Measurements from ENCODE around the gene CENPP. TPM values are rescaled to one million over a fixed set of nuclear protein-coding genes. Genes with fewer than 3 reads are reported as not detected.
A peak's percentile ranks its signal among the peaks of the same experiment; 100 is the strongest.

The CENPP gene
- 0.90 and 3.6 TPM in 2 replicates for total RNA-seq (2014; rRNA removed; shearing (Covaris generic); ENCODE audit: low replicate concordance)

GRCh38 chr9:92325269-92325990 is at the start of gene CENPP, which contains the start of gene NOL8:
Gene CENPP (plus strand): TSS chr9:92325953.
Gene NOL8 (minus strand): TSS chr9:92325350. CDS start chr9:92324161, 1,189 bp downstream.
- DNase-seq (ENCODE audit: low read depth), result peak; percentile 94
- in situ Hi-C loops (cut with HindIII; ENCODE audit: low pct_unique_long_range_greater_than_20kb, low sequenced_read_pairs), result no loop called here

- in situ Hi-C loops (cut with HindIII; ENCODE audit: low pct_unique_long_range_greater_than_20kb, low sequenced_read_pairs), result no loop called here
- DNase-seq (ENCODE audit: low read depth), result no peak
Measured at GRCh38 chr9:92276331-92277032, 49.3 kb upstream of the CENPP start.

GRCh38 chr9:92278110-92278509 is 47.6 kb upstream of the CENPP start:
- no peak for DNase-seq (ENCODE audit: low read depth)
- in situ Hi-C loops (cut with HindIII; ENCODE audit: low pct_unique_long_range_greater_than_20kb, low sequenced_read_pairs), result no loop called here

DNA sequence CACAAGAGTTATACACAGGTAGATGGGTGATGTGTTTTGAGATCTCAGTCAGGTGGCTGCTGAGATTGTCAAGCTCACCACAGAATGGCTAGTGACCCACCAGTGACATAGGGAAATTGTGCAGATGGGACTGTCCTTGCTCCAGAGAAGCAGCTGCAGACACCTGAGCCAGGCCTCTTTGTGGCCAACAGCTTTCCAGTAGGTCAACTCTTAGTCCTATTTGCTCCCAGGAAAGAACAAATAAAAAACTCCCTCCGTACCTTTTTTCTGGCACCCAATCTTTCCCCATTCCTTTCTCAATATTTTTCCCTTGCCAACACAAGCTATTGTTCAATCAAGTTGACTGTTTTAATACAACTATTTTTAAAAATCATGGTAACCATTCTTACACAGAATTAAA is 46.5 kb upstream of the CENPP start:
- no peak for DNase-seq (ENCODE audit: low read depth)
- in situ Hi-C loops (cut with HindIII; ENCODE audit: low pct_unique_long_range_greater_than_20kb, low sequenced_read_pairs), result no loop called here

- DNase-seq (ENCODE audit: low read depth), result no peak
- in situ Hi-C loops (cut with HindIII; ENCODE audit: low pct_unique_long_range_greater_than_20kb, low sequenced_read_pairs), result no loop called here
Measured at GRCh38 chr9:92289708-92290390, 35.9 kb upstream of the CENPP start.

GRCh38 chr9:92290785-92291429 is 34.8 kb upstream of the CENPP start:
- no peak for DNase-seq (ENCODE audit: low read depth)
- in situ Hi-C loops (cut with HindIII; ENCODE audit: low pct_unique_long_range_greater_than_20kb, low sequenced_read_pairs), result no loop called here

DNA sequence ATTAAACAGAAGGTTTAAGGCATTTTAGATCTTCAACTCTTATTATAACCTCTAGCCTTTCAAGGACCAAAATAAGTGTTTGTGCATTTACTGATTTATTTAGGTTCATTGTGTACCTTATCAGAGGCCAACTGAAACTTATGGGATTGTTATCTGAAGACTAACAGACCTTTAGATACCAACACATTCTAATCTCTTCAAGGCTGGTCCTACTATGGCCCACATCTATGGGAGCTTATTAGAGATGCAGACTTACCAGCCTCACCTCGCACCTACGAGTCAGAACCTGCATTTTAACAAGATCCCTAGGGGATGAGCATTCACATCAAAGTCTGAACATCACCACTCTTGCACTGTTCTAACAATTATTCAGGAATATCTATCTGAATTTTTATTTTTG is 34.2 kb upstream of the CENPP start:
- in situ Hi-C loops (cut with HindIII; ENCODE audit: low pct_unique_long_range_greater_than_20kb, low sequenced_read_pairs), result no loop called here
- no peak for DNase-seq (ENCODE audit: low read depth)

DNA sequence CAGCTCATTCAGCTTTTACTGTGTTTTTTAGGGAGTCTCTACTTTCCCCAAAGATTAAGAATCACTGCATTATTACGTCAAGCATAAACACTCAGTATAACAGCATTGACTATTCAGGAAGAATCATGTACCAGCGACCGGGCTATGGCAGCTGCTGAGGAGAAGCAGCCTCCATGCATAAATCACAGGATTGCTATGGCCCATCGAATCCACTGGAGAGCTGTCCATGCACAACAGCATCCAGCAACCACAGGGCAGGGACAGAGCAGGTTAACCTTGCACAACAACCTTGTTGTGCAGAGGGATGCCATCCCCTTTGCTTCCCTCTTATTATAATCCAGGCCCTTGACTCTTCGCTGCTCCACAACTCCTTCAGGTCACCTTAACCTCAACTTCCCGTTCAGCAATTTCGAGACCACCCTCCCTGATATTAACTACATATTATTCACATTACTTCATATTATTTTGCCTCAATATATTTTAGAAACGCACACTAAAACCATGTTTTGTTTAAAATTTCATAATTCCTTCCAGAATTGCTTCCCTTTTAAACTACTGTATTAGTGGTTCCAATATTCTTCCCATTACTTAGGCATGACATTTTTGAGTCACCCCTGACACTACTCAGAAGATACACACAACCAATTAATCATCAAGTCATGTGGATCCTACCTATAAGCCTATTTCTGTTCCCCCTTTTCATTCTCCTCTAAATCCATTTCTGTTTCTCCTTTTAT is 33.2 kb upstream of the CENPP start:
- DNase-seq (ENCODE audit: low read depth), result no peak
- in situ Hi-C loops (cut with HindIII; ENCODE audit: low pct_unique_long_range_greater_than_20kb, low sequenced_read_pairs), result no loop called here

DNA sequence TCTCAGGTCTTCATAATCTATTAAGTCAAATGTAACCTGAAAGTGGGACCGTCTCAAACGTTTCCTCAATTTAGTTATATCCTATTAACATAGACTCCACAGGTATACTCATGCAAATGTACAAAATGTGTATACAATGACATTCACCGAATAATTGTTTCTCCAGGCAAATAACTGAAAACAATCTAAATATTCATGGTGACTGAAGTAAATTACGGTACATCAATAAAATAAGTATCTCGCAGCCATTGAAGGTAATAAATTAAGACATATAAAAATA is 32.7 kb upstream of the CENPP start:
- in situ Hi-C loops (cut with HindIII; ENCODE audit: low pct_unique_long_range_greater_than_20kb, low sequenced_read_pairs), result no loop called here

DNA sequence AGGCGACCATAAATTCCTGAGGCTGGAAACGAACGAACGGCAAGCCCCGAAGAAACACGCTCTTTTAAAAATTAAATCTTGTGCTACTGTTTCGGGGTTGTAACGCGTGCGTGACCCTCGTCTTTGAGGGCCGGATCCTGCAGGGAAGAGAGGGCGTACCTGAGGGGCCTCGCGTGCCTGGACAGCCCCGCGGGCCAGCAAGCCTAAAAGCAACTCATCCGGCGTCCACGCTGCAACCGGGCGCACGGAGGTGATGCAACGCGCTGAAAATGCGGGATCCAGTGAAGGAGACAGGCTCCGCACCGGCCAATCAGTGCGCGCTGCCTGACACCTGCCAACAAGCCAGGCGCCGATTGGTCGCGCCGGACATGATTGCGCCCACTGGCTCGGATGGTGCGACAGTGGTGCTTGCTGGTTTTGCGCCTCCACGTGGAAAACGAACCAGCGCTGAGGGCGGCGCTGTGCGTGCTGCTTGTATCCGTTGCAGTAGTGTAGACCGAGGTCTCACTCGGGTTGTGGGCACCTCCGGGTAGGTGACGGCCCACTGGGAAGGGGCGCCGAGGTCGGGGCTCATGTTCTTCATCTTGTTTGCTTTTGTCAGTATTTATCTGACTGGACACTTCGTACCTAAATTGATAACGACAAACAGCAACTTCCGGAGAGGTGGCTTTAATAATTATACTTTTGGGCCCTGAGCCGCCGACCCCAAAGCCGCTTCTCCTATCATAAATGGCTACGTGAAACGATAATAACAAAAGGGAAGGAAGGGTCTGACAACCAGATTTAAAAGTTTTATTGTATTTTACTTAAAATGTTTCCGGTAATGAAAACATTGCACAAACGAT is 32.1 kb upstream of the CENPP start, which contains the start of gene IARS1:
TSS of gene IARS1 (minus strand) at position 246 of the 845 bp plus-strand sequence. CDS start 4,278 bp downstream, outside the sequence.
- peak; percentile 96 for DNase-seq (ENCODE audit: low read depth)

More for the DNA sequence above, 32.7 kb upstream of the CENPP start:
- DNase-seq (ENCODE audit: low read depth), result no peak

DNA sequence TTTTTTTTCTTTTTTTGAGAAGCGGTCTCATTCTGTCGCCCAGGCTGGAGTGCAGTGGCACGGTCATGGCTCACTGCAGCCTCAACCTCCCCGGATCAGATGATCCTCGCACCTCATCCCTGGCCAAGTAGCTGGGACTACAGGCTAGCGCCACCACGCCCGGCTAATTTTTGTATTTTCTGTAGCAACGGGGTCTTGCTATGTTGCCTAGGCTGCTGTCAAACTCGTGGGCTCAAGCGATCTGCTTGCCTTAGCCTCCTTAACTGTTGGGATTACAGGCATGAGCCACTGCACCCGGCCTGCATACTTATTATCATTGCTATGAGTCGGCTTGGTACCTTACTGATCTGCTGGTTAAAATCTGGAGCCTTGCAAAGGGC is 31.5 kb upstream of the CENPP start:
- in situ Hi-C loops (cut with HindIII; ENCODE audit: low pct_unique_long_range_greater_than_20kb, low sequenced_read_pairs), result no loop called here
- DNase-seq (ENCODE audit: low read depth), result peak; percentile 44

More for the DNA sequence above, 32.1 kb upstream of the CENPP start, which contains the start of gene IARS1:
- in situ Hi-C loops (cut with HindIII; ENCODE audit: low pct_unique_long_range_greater_than_20kb, low sequenced_read_pairs), result no loop called here

DNA sequence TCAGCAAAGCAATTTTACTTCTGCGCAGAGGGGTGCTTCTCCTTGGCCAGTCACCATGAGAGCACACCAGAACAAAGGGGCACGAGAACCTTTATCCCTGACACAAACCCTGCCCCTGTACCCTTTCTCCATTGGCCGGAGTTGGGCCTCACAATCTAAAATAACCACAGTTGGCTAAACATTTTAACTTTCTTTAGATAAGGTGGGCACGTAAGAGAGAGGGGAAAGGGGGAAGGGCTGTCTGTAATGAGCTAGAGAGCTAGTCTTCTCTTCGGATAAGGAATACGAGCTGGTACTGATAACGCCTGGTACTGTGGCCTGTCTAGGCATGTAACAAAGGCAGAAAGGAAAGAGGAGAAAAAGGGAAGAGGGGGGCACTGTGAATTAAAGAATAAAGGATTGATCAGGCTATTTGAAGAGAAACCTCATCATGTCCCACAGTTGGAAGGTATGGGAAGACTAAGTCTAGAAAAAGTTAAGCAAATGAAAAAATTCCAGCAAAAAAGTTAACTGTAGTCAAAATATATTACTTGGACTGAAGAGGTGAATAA is 30.4 kb upstream of the CENPP start:
- in situ Hi-C loops (cut with HindIII; ENCODE audit: low pct_unique_long_range_greater_than_20kb, low sequenced_read_pairs), result no loop called here
- no peak for DNase-seq (ENCODE audit: low read depth)

DNA sequence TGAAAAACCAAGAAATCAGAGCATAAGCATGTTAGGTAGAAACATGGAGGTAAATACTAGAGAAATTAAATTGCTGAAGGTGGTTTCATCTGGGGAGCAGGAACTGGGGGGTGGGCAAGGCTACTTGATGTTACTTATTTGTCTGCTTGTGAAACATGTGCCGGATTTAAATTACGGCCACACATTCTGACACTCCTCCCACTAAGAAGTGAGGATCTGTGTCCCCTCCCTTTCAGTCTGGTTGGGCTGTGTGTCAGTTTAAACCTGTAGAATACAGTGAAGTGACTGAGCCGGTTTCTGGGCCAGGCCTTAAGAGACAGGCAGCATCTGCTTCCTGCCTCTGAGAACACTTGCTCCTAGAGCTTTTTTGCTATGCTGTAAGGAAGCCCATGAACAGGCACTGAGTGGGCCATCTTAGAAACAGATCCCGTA is 29.9 kb upstream of the CENPP start:
- DNase-seq (ENCODE audit: low read depth), result no peak

GRCh38 chr9:92297611-92298010 is 28.1 kb upstream of the CENPP start:
- in situ Hi-C loops (cut with HindIII; ENCODE audit: low pct_unique_long_range_greater_than_20kb, low sequenced_read_pairs), result no loop called here
- DNase-seq (ENCODE audit: low read depth), result no peak

More for the DNA sequence above, 29.9 kb upstream of the CENPP start:
- in situ Hi-C loops (cut with HindIII; ENCODE audit: low pct_unique_long_range_greater_than_20kb, low sequenced_read_pairs), result no loop called here

GRCh38 chr9:92298036-92298435 is 27.7 kb upstream of the CENPP start:
- in situ Hi-C loops (cut with HindIII; ENCODE audit: low pct_unique_long_range_greater_than_20kb, low sequenced_read_pairs), result no loop called here
- DNase-seq (ENCODE audit: low read depth), result no peak

- no peak for DNase-seq (ENCODE audit: low read depth)
- in situ Hi-C loops (cut with HindIII; ENCODE audit: low pct_unique_long_range_greater_than_20kb, low sequenced_read_pairs), result no loop called here
Measured at GRCh38 chr9:92299116-92299515, 26.6 kb upstream of the CENPP start.

DNA sequence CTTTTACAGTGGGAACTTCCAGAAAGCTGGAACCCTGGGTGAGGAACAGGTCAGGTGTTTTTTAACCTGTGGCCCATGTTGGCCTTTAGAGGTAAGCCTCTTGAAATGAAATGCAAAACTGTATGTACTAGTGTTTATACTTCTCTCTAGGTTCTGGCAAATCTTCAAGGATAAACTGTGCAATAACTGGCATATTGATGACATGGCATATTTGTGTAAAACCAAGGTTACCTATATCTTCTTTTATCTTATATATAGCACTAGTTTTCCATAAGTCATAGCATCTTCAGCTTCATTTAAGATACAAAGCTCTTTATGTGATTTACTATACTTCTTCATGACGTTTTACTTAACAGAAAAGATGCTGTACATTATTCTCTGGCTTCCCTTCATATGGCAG is 24.8 kb upstream of the CENPP start:
- DNase-seq (ENCODE audit: low read depth), result no peak
- in situ Hi-C loops (cut with HindIII; ENCODE audit: low pct_unique_long_range_greater_than_20kb, low sequenced_read_pairs), result no loop called here
